ENCODE data around the gene ZBTB7C. TPM values are rescaled to one million over a fixed set of nuclear protein-coding genes. Genes with fewer than 3 reads are reported as not detected.

Gene ZBTB7C
- total and polyA plus RNA-seq, 9 of the 15 experiments (the other 6 are each of a cell fraction or from before 2014, with no cell fraction given), result not detected

DNA sequence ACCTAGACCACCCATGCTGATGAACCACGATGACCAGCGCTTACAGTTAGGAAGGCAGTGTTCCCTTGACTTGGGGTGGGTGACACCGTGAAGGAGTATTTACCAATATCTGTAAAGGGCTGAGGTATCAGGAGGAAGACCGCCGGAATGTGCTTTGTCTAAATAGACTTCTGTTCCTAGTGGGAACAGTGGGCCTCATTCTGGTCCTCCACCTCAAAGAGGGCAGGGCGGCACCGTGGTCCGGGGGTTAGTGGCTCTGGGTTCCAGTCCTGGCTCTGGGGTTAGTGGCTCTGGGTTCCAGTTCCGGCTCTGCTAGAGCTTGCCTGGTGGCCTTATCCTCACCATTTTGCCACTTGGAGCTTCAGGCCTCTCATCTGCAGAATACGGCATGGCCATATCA is 387.2 kb downstream of the ZBTB7C start (continued):
- TF ChIP-seq ELK1 (CRISPR knock-in tag; IDR thresholded peaks at IDR 0.05) (no peak), THRAP3 (IDR thresholded peaks at IDR 0.05; ENCODE audit: borderline replicate concordance) (no peak), SMARCE1 (IDR thresholded peaks at IDR 0.05) (no peak), SIN3A (IDR thresholded peaks at IDR 0.05; ENCODE audit: borderline replicate concordance in 2 of 2, control insufficient read depth in 1 of 2, low read depth in 2 of 2, low read length in 2 of 2) (no peak), MEF2D (tag; conservative IDR thresholded peaks at IDR 0.05; ENCODE audit: low read depth) (no peak), BHLHE40 (IDR thresholded peaks at IDR 0.05; ENCODE audit: low read length) (no peak), BRD9 (IDR thresholded peaks at IDR 0.05; ENCODE audit: low read depth, partially characterized antibody) (no peak), ASH1L (IDR thresholded peaks at IDR 0.05; ENCODE audit: borderline replicate concordance, low read depth, partially characterized antibody) (no peak)

GRCh38 chr18:48021273-48021914 is 387.8 kb downstream of the ZBTB7C start:
- ATAC-seq, result no peak
- Histone ChIP-seq H3K36me3 (ENCODE audit: control insufficient read depth, insufficient read depth, low read length) (no peaks in the 10 kb centered on the region), H3K9me1 (ENCODE audit: control insufficient read depth, insufficient read depth, low read length) (no peaks in the 10 kb centered on the region), H3K4me1 (replicated peaks in 1 of 2; ENCODE audit: control insufficient read depth in 2 of 2, insufficient read depth in 2 of 2, low read length in 2 of 2) (no peaks in the 10 kb centered on the region; a peak in 1 of 5 replicates), H2AFZ (ENCODE audit: low read depth, low read length) (no peak overlapping the region), H3K4me2 (ENCODE audit: insufficient read depth, low read length) (no peak overlapping the region), H3K9me3 (replicated peaks; ENCODE audit: control insufficient read depth, insufficient read depth, low read depth, low read length) (no peaks in the 10 kb centered on the region), H3K79me2 (ENCODE audit: control insufficient read depth, insufficient read depth, low read length) (no peaks in the 10 kb centered on the region), H4K20me1 (replicated peaks; ENCODE audit: control insufficient read depth, insufficient read depth, low read length) (no peaks in the 10 kb centered on the region), H3K9ac (ENCODE audit: insufficient read depth in 1 of 2, low read depth in 2 of 2, low read length in 2 of 2) (no peak overlapping the region), H3K4me3 (no peak overlapping the region), H3K27ac (ENCODE audit: extremely low read depth, low read depth, low read length) (no peak overlapping the region), H3K27me3 (ENCODE audit: control insufficient read depth in 2 of 2, insufficient read depth in 2 of 2, low read length in 2 of 2) (peaks cover 0 to 18% of the 10 kb centered on the region in 2 experiments; a peak in 3 of 5 replicates)
- in situ Hi-C loops (cut with MboI) (loop anchor here (5.0 to 10.0 kb wide), 2 partner anchors 229 to 423 kb away; no protein-coding TSS in a partner anchor), intact Hi-C loops (cut with micrococcal nuclease) (loop anchor here (10.0 kb wide), 1 partner anchor 293 kb away; no protein-coding TSS in a partner anchor)
- WGBS (ENCODE audit: insufficient coverage, low coverage, missing lambda C conversion rate), result 0% methylated on average over 5 of the region's 5 CpGs
- POLR2A ChIA-PET, result no interaction called here
- BruUV-seq (replicated peaks), result no TSS peak
- no peak for FAIRE-seq
- no peak for DNase-seq (ENCODE audit: extremely low read depth in 1 of 4, low spot score in 3 of 4)
- CTCF ChIA-PET (ENCODE audit: low intra/inter-chr PET ratio), result interaction anchor here (1.3 to 3.4 kb wide), 2 partner anchors 10 to 249 kb away, joined by 3 to 23 read pairs; no protein-coding TSS in a partner anchor
- TF ChIP-seq TEAD2 (tag; IDR thresholded peaks at IDR 0.05) (no peak), AFF4 (CRISPR knock-in tag; IDR thresholded peaks at IDR 0.05) (no peak), ZNF589 (CRISPR knock-in tag; IDR thresholded peaks at IDR 0.05; ENCODE audit: low read depth) (no peak), MTA2 (IDR thresholded peaks at IDR 0.05; ENCODE audit: low read depth) (no peak), RBM14 (IDR thresholded peaks at IDR 0.05; ENCODE audit: borderline replicate concordance, insufficient read depth, low read depth, low read length) (no peak), JUNB (CRISPR knock-in tag; conservative IDR thresholded peaks at IDR 0.05) (no peak), SMAD1 (IDR thresholded peaks at IDR 0.05; ENCODE audit: low read depth, low read length, partially characterized antibody) (no peak), SMARCA5 (IDR thresholded peaks at IDR 0.05) (no peak), HNRNPH1 (optimal IDR thresholded peaks at IDR 0.05; ENCODE audit: low read depth, low read length) (no peak)

Measured in K562 (cell line).